Muscle of arm (tissue), 12 donors: Measurements from ENCODE around the gene PRKACA. TPM values are rescaled to one million over a fixed set of nuclear protein-coding genes. Genes with fewer than 3 reads are reported as not detected.

Experiments
- DNase-seq: peaks from one replicate; pipeline ENCODE4 v3.0.0-alpha.2; 2013
- polyA plus RNA-seq, 12 donors: library from polyadenylated mRNA; unstranded; fragments of 120-200 nt; gene quantifications; one replicate each; pipeline ENCODE4 v1.2.1, GENCODE V29; 2013; ENCODE audit not compliant: insufficient read length in 12 of 12

The PRKACA gene
- polyA plus RNA-seq, 12 donors: 192 to 648 (median 407) TPM

GRCh38 chr19:14101003-14101545 lies 16.5 kb downstream of the PRKACA start:
- DNase-seq: no peak

GRCh38 chr19:14097532-14098151 lies 19.9 kb downstream of the PRKACA start:
- no peak for DNase-seq

GRCh38 chr19:14096272-14096992 lies 21.1 kb downstream of the PRKACA start:
- DNase-seq: no peak

GRCh38 chr19:14094854-14095253 lies 22.7 kb downstream of the PRKACA start:
- DNase-seq: no peak

- DNase-seq: no peak
Observed at GRCh38 chr19:14093117-14093823, 24.3 kb downstream of the PRKACA start.

GRCh38 chr19:14091813-14092462 lies 25.6 kb downstream of the PRKACA start:
- no peak for DNase-seq

GRCh38 chr19:14091081-14091812 lies 26.3 kb downstream of the PRKACA start:
- peak; percentile 71 for DNase-seq

GRCh38 chr19:14090509-14091080 lies 27.0 kb downstream of the PRKACA start, which contains the start of gene SAMD1:
Gene SAMD1, minus strand, starts transcription at chr19:14090751.
- peak; percentile 91 for DNase-seq

- DNase-seq: no peak
Observed at GRCh38 chr19:14089662-14090508, 27.7 kb downstream of the PRKACA start.

- no peak for DNase-seq
Observed at GRCh38 chr19:14089412-14089661, 28.2 kb downstream of the PRKACA start.

- no peak for DNase-seq
Observed at GRCh38 chr19:14088634-14089411, 28.7 kb downstream of the PRKACA start.

GRCh38 chr19:14086098-14086497 lies 31.5 kb downstream of the PRKACA start:
- DNase-seq: no peak

GRCh38 chr19:14085309-14085995 lies 32.1 kb downstream of the PRKACA start, which contains the start of gene C19orf67:
Gene C19orf67, minus strand, starts transcription at chr19:14085783. Its CDS starts 156 bp downstream, at chr19:14085627.
- no peak for DNase-seq

GRCh38 chr19:14082675-14082960 lies 34.9 kb downstream of the PRKACA start:
- DNase-seq: no peak

GRCh38 chr19:14081797-14082674 lies 35.5 kb downstream of the PRKACA start:
- DNase-seq: no peak

GRCh38 chr19:14080887-14081796 lies 36.4 kb downstream of the PRKACA start:
- peak; percentile 100 for DNase-seq

GRCh38 chr19:14078411-14078810 lies 39.2 kb downstream of the PRKACA start:
- DNase-seq: no peak
